Gastrocnemius medialis (tissue), 4 donors: ENCODE data around the gene ADCY2. TPM values are rescaled to one million over a fixed set of nuclear protein-coding genes. Genes with fewer than 3 reads are reported as not detected.

Experiments
- ATAC-seq, 2 donors: fragments of 150-250 bp; one replicate each; pipeline ENCODE4 v1.9.1; 2016
- DNase-seq, 2 donors: peaks; one replicate each; pipeline ENCODE4 v3.0.0-alpha.2; 2019
- H3K27ac ChIP-seq, 4 donors: fragments of 200-600 bp; sonication (generic); 1 replicate in 1 of 4; 2 replicates in 3 of 4; pipeline ENCODE4 v1.5.1; 2016 to 2018; ENCODE audit warnings: mild to moderate bottlenecking in 2 of 4, moderate library complexity in 1 of 4
- H3K27me3 ChIP-seq, 3 donors: fragments of 200-600 bp; sonication (generic) in 2 of 3; 1 replicate in 1 of 3; 2 replicates in 2 of 3; pipeline versions ENCODE4 v1.5.1 to v1.6.0; 2016 to 2019; ENCODE audit warnings: mild to moderate bottlenecking in 1 of 3, moderate library complexity in 1 of 3
- H3K36me3 ChIP-seq, 2 donors: fragments of 200-600 bp; sonication (generic) in 1 of 2; one replicate each; pipeline ENCODE4 v1.5.1; 2017 to 2018
- H3K4me1 ChIP-seq, 2 donors: fragments of 200-600 bp; sonication (generic) in 1 of 2; one replicate each; pipeline ENCODE4 v1.5.1; 2016 to 2017; ENCODE audit warnings: mild to moderate bottlenecking in 2 of 2
- H3K4me3 ChIP-seq, 4 donors: fragments of 200-600 bp; sonication (generic) in 3 of 4; 1 replicate in 1 of 4; 2 replicates in 3 of 4; pipeline ENCODE4 v1.5.1; 2016 to 2019; ENCODE audit warnings: mild to moderate bottlenecking in 2 of 4
- H3K9me3 ChIP-seq, 3 donors: fragments of 200-600 bp; sonication (generic) in 2 of 3; 1 replicate in 1 of 3; 2 replicates in 2 of 3; pipeline ENCODE4 v1.5.1; 2016 to 2019
- POLR2A ChIP-seq, 2 donors: fragments of 450-650 bp; IDR thresholded peaks; one replicate each; pipeline ENCODE4 v1.6.1; 2017; ENCODE audit warnings: antibody characterized with exemption in 2 of 2, mild to moderate bottlenecking in 2 of 2, moderate library complexity in 2 of 2
- in situ Hi-C, 4 donors: fragments of 200-750 bp; cut with MboI; loops; one replicate each; pipeline versions ENCODE4 v1.15.0 to v1.8.0; 2017; ENCODE audit warnings: low sequenced_read_pairs in 4 of 4
- intact Hi-C: fragments of 100-400 bp; cut with DNase I; formaldehyde crosslinking; loops from one replicate; pipeline ENCODE4 v1.15.1; 2023; ENCODE audit warnings: low total_unique reads
- total RNA-seq, 4 donors: library from RNA; depleted of rRNA; stranded (reverse); fragments of >200 nt; gene quantifications; one replicate each; pipeline versions ENCODE4 v1.1.0 to v1.2.3, GENCODE V29; 2016
- TF ChIP-seq, protein P1 (sequence below), 5 experiments: fragments of 450-650 bp in 3 of 5; fragments of 200-600 bp in 2 of 5; sonication (generic) in 2 of 5; IDR thresholded peaks in 4 of 5; conservative IDR thresholded peaks in 1 of 5; 1 replicate in 4 of 5; 2 replicates in 1 of 5; pipeline ENCODE4 v1.5.1; 2016 to 2019; ENCODE audit warnings: antibody characterized with exemption in 5 of 5, mild to moderate bottlenecking in 3 of 5, moderate library complexity in 3 of 5

The ADCY2 gene
- total RNA-seq, 4 donors from 2014 or later = 24.3 to 50.1 (median 36.5) TPM

DNA sequence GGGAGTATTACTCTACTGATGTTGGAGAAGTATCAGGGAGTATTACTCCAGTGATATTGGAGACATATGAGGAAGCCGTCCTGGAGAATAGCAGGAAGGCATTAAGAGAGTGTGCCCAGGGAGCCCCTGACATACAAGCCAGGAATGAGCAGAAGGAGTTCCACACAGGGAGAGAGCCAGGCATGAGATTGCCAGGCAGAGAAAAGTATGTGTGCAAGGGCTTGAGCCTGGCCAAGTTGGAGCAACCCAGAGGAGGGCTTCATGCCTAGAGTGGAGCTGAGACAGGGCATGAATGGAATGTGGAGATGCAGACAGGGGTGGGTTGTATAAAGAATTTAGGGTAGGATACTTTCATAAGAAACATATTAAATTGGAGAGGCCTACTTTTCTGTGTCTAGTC, 213.8 kb downstream of the ADCY2 start:
- no peak overlapping the region for H3K4me3 ChIP-seq
- no peaks in the 10 kb centered on the region for H3K9me3 ChIP-seq
- peaks cover 0 to 9% of the 10 kb centered on the region in 2 donors for H3K4me1 ChIP-seq
- intact Hi-C loops = no loop called here
- in situ Hi-C loops = no loop called here
- H3K27ac ChIP-seq = no peak overlapping the region
- DNase-seq (no peak), ATAC-seq (no peak)
- H3K36me3 ChIP-seq = no peaks in the 10 kb centered on the region
- TF ChIP-seq, protein P1, sequence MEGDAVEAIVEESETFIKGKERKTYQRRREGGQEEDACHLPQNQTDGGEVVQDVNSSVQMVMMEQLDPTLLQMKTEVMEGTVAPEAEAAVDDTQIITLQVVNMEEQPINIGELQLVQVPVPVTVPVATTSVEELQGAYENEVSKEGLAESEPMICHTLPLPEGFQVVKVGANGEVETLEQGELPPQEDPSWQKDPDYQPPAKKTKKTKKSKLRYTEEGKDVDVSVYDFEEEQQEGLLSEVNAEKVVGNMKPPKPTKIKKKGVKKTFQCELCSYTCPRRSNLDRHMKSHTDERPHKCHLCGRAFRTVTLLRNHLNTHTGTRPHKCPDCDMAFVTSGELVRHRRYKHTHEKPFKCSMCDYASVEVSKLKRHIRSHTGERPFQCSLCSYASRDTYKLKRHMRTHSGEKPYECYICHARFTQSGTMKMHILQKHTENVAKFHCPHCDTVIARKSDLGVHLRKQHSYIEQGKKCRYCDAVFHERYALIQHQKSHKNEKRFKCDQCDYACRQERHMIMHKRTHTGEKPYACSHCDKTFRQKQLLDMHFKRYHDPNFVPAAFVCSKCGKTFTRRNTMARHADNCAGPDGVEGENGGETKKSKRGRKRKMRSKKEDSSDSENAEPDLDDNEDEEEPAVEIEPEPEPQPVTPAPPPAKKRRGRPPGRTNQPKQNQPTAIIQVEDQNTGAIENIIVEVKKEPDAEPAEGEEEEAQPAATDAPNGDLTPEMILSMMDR (IDR thresholded peaks at IDR 0.05 in 4 of 5, conservative IDR thresholded peaks at IDR 0.05 in 1 of 5) = no peak
- TF ChIP-seq POLR2A (IDR thresholded peaks at IDR 0.05) = no peak
- H3K27me3 ChIP-seq = no peaks in the 10 kb centered on the region

DNA sequence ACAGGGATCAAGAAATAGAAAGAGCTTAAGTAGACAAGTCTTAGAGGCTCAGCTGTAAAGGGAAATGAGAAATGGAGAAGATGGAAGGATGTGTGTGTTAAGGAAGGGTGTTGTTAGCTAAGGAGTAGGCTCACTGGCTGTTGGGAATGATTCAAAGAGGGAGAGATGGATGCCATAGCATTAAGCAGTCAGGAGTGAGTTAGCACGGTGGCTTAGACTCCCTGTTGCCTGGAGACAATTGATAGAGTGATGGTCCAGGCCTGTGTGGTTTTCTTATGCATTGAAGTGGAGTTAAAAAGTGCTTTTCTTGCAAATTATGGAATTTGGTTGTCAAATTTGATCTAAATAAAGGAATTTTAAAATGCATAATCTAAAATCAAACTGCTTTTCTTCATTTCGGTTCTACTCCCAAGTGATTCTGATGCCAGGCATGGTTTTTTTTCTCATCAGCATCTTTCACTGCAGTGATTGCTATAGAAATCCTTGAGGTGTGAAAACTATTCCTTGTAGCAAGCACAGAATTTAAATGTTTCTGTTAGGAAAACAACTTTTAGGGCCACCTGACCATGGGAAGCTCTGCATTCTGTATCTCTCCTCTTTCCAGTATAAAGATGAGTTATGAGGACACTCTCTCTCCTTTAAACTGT, 214.7 kb downstream of the ADCY2 start:
- no peak for TF ChIP-seq POLR2A (IDR thresholded peaks at IDR 0.05)
- TF ChIP-seq, protein P1 (IDR thresholded peaks at IDR 0.05 in 4 of 5, conservative IDR thresholded peaks at IDR 0.05 in 1 of 5) = no peak
- no peak for ATAC-seq
- H3K4me1 ChIP-seq = peaks cover 0 to 9% of the 10 kb centered on the region in 2 donors

DNA sequence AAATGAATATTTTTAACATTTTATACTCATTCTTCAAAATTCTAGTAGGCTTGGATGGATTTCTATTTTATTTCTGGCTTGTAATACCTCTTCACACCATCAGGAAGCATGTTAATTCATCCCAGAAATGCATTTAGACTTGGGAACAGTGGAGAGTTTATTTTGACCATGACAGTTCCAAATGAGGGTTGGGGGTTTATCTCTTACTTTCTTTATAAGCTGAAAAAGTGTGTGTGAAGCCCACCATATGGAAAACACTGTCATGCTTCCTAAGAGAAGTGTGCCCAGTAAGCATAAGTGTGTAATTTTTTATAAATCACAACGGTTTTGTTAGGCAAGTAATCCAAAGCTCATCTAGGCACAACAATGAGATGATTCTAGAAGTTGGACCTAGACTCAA, 215.6 kb downstream of the ADCY2 start:
- TF ChIP-seq POLR2A (IDR thresholded peaks at IDR 0.05) = no peak
- TF ChIP-seq, protein P1 (IDR thresholded peaks at IDR 0.05 in 4 of 5, conservative IDR thresholded peaks at IDR 0.05 in 1 of 5) = no peak
- H3K4me3 ChIP-seq = no peak overlapping the region
- DNase-seq (no peak), ATAC-seq (no peak)
- peaks cover 0 to 9% of the 10 kb centered on the region in 2 donors for H3K4me1 ChIP-seq
- no peak overlapping the region for H3K27ac ChIP-seq
- intact Hi-C loops (no loop called here), in situ Hi-C loops (no loop called here)
- no peaks in the 10 kb centered on the region for H3K9me3 ChIP-seq
- no peaks in the 10 kb centered on the region for H3K36me3 ChIP-seq
- H3K27me3 ChIP-seq = no peaks in the 10 kb centered on the region

More for the DNA sequence above, 214.7 kb downstream of the ADCY2 start:
- H3K4me3 ChIP-seq = no peak overlapping the region
- H3K36me3 ChIP-seq = no peaks in the 10 kb centered on the region
- H3K9me3 ChIP-seq = no peaks in the 10 kb centered on the region
- in situ Hi-C loops (no loop called here), intact Hi-C loops (no loop called here)
- DNase-seq = no peak
- no peaks in the 10 kb centered on the region for H3K27me3 ChIP-seq
- H3K27ac ChIP-seq = no peak overlapping the region

DNA sequence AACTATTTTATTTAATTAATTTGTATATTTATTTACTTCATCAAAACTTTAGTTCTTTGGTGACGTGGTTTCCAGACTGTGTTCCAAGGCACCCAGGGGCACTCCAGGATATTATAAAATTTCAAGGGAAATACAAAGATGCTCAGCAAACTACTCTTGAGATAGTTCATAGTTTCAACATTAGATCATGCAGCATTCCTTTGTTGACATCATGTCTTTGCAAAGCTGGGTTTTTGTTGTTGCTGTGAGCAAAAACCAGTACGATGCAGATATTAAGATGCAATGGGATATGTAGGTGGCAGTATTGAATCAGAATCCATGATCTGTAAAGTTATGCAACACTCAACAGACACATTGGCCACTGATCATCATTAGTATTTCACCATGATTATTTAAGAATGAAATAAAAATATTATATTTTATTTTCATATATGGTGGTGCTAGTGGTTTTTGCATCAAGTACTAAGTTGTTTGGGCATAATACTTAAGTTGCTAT, 219.7 kb downstream of the ADCY2 start:
- TF ChIP-seq, protein P1 (IDR thresholded peaks at IDR 0.05 in 4 of 5, conservative IDR thresholded peaks at IDR 0.05 in 1 of 5) = no peak
- no peak for TF ChIP-seq POLR2A (IDR thresholded peaks at IDR 0.05)
- no peaks in the 10 kb centered on the region for H3K4me1 ChIP-seq
- no peaks in the 10 kb centered on the region for H3K9me3 ChIP-seq
- H3K4me3 ChIP-seq = no peak overlapping the region
- DNase-seq (no peak), ATAC-seq (no peak)
- H3K36me3 ChIP-seq = no peaks in the 10 kb centered on the region
- intact Hi-C loops = no loop called here
- H3K27me3 ChIP-seq = no peaks in the 10 kb centered on the region
- in situ Hi-C loops = no loop called here
- no peak overlapping the region for H3K27ac ChIP-seq
